Activated naive CD8-positive, alpha-beta T cell treated with anti-CD3 and anti-CD28 coated beads, Interleukin-2, amount 50 U/mL, for 16 hours (primary cell): Measurements from ENCODE around the gene RASSF3.

Experiments used
- DNase-seq: peaks from one replicate; pipeline ENCODE4 v3.0.0-alpha.2; 2020; ENCODE audit warnings: low read depth, low spot score

Gene RASSF3

GRCh38 chr12:64723630-64724029 lies 113.3 kb downstream of the RASSF3 start:
- DNase-seq = no peak

GRCh38 chr12:64724201-64724745 lies 114.0 kb downstream of the RASSF3 start:
- DNase-seq = no peak

- no peak for DNase-seq
Observed at GRCh38 chr12:64729909-64730587, 119.8 kb downstream of the RASSF3 start.

- no peak for DNase-seq
Observed at GRCh38 chr12:64730588-64730969, 120.3 kb downstream of the RASSF3 start.

- DNase-seq = no peak
Observed at GRCh38 chr12:64731683-64732082, 121.4 kb downstream of the RASSF3 start.

GRCh38 chr12:64733857-64734256 lies 123.6 kb downstream of the RASSF3 start:
- DNase-seq = no peak

GRCh38 chr12:64735442-64735841 lies 125.1 kb downstream of the RASSF3 start:
- no peak for DNase-seq

- no peak for DNase-seq
Observed at GRCh38 chr12:64736771-64737170, 126.5 kb downstream of the RASSF3 start.

GRCh38 chr12:64737539-64737938 lies 127.2 kb downstream of the RASSF3 start:
- DNase-seq = no peak

GRCh38 chr12:64739778-64740177 lies 129.5 kb downstream of the RASSF3 start:
- no peak for DNase-seq

- DNase-seq = no peak
Observed at GRCh38 chr12:64740646-64741045, 130.4 kb downstream of the RASSF3 start.

GRCh38 chr12:64742416-64742815 lies 132.1 kb downstream of the RASSF3 start:
- no peak for DNase-seq

GRCh38 chr12:64743206-64743605 lies 132.9 kb downstream of the RASSF3 start:
- no peak for DNase-seq

- DNase-seq = no peak
Observed at GRCh38 chr12:64744422-64745258, 134.3 kb downstream of the RASSF3 start.

GRCh38 chr12:64745259-64745807 lies 135.0 kb downstream of the RASSF3 start:
- DNase-seq = no peak

GRCh38 chr12:64745980-64746379 lies 135.7 kb downstream of the RASSF3 start:
- DNase-seq = no peak

- no peak for DNase-seq
Observed at GRCh38 chr12:64746663-64747062, 136.4 kb downstream of the RASSF3 start.
